Keratinocyte (primary cell): ENCODE results near the gene NXPH2. TPM values are rescaled to one million over a fixed set of nuclear protein-coding genes. Genes with fewer than 3 reads are reported as not detected.

Experiments used
- DNase-seq: peaks from one replicate; pipeline ENCODE4 v3.0.0-alpha.2; 2011; ENCODE audit warnings: low read depth, missing footprints, low spot score
- FAIRE-seq: peaks from 2 replicates; lab custom pipeline; 2011; peaks lifted over from hg19 to GRCh38; lab: Jason Lieb, UNC
- H2AFZ ChIP-seq: 2 replicates; pipeline ENCODE4 v1.6.0; 2012; ENCODE audit warnings: low read length, control low read depth, inconsistent platforms; ENCODE audit not compliant: control insufficient read depth
- H3K27ac ChIP-seq: 2 replicates; pipeline ENCODE4 v1.5.1; 2011; ENCODE audit warnings: low read length; ENCODE audit not compliant: control insufficient read depth, insufficient read depth
- H3K27me3 ChIP-seq: 3 replicates; pipeline ENCODE4 v1.6.0; 2011; ENCODE audit warnings: low read length; ENCODE audit not compliant: control insufficient read depth, insufficient read depth; ENCODE audit errors: extremely low read depth
- H3K36me3 ChIP-seq, 2 experiments: 2 replicates in 1 of 2; 3 replicates in 1 of 2; pipeline ENCODE4 v1.5.1; 2011; ENCODE audit warnings: low read length in 2 of 2, mild to moderate bottlenecking in 1 of 2; ENCODE audit not compliant: control insufficient read depth in 2 of 2, insufficient read depth in 2 of 2; ENCODE audit errors: extremely low read depth in 1 of 2
- H3K4me1 ChIP-seq: 3 replicates; pipeline ENCODE4 v1.5.1; 2011; ENCODE audit warnings: low read length; ENCODE audit not compliant: control insufficient read depth, insufficient read depth; ENCODE audit errors: extremely low read depth
- H3K4me2 ChIP-seq: 3 replicates; pipeline ENCODE4 v1.6.0; 2011; ENCODE audit warnings: low read depth, low read length; ENCODE audit not compliant: control insufficient read depth, insufficient read depth; ENCODE audit errors: extremely low read depth
- H3K4me3 ChIP-seq, 3 experiments: fragments of 200-600 bp in 1 of 3; sonication (generic) in 1 of 3; 2 replicates in 2 of 3; 3 replicates in 1 of 3; pipeline ENCODE4 v1.5.1; 2011 to 2016; ENCODE audit warnings: low read length in 3 of 3, mild to moderate bottlenecking in 3 of 3, control low read depth in 2 of 3, inconsistent platforms in 1 of 3, low read depth in 1 of 3, mixed read lengths in 1 of 3, mixed run types in 1 of 3, moderate library complexity in 1 of 3; ENCODE audit not compliant: control insufficient read depth in 2 of 3, insufficient read depth in 2 of 3; ENCODE audit errors: extremely low read depth in 1 of 3
- H3K79me2 ChIP-seq: 2 replicates; pipeline ENCODE4 v1.6.0; 2012; ENCODE audit warnings: low read length; ENCODE audit not compliant: control insufficient read depth, insufficient read depth
- H3K9ac ChIP-seq: 3 replicates; pipeline ENCODE4 v1.6.0; 2011; ENCODE audit warnings: low read length; ENCODE audit not compliant: control insufficient read depth, insufficient read depth; ENCODE audit errors: extremely low read depth
- H3K9me1 ChIP-seq: 3 replicates; pipeline ENCODE4 v1.6.0; 2011; ENCODE audit warnings: low read length; ENCODE audit not compliant: control insufficient read depth, insufficient read depth; ENCODE audit errors: extremely low read depth
- H3K9me3 ChIP-seq: 2 replicates; pipeline ENCODE4 v1.5.1; 2012; ENCODE audit warnings: low read depth, low read length; ENCODE audit not compliant: control insufficient read depth
- H4K20me1 ChIP-seq: 3 replicates; pipeline ENCODE4 v1.6.0; 2011; ENCODE audit warnings: low read length; ENCODE audit not compliant: control insufficient read depth, insufficient read depth; ENCODE audit errors: extremely low read depth
- CTCF ChIP-seq, 3 experiments: IDR thresholded peaks in 1 of 3; conservative IDR thresholded peaks in 1 of 3; optimal IDR thresholded peaks in 1 of 3; 2 replicates in 2 of 3; 3 replicates in 1 of 3; pipeline versions ENCODE3 to v1.5.1; 2011; ENCODE audit warnings: low read length in 3 of 3, mild to moderate bottlenecking in 3 of 3, moderate library complexity in 2 of 3, control low read depth in 1 of 3, inconsistent platforms in 1 of 3; ENCODE audit not compliant: insufficient read depth in 2 of 3; ENCODE audit errors: extremely low read depth in 1 of 3
- EZH2 ChIP-seq: IDR thresholded peaks from one replicate; pipeline ENCODE4 v1.6.1; 2012; ENCODE audit warnings: inconsistent platforms, mild to moderate bottlenecking, low read length, moderate library complexity
- dilution Hi-C: fragments of 300-500 bp; cut with MboI; formaldehyde crosslinking; loops from one replicate; pipeline ENCODE4 v1.7.0; 2020; ENCODE audit warnings: low sequenced_read_pairs; ENCODE audit not compliant: extremely low pct_ligation_motif_present
- polyA plus RNA-seq, 5 experiments: library from polyadenylated mRNA; depleted of rRNA in 3 of 5; stranded (reverse) in 3 of 5; stranded (forward) in 1 of 5; unstranded in 1 of 5; fragments of >200 nt; gene quantifications; 1 replicate in 1 of 5; 2 replicates in 3 of 5; 3 replicates in 1 of 5; pipeline versions ENCODE4 v1.2.1 to v1.2.3, GENCODE V29; 2011 to 2012; ENCODE audit warnings: missing spikeins in 2 of 5, low read depth in 1 of 5, low replicate concordance in 1 of 5

Gene NXPH2
- polyA plus RNA-seq, 1 donor (not counting 4 experiments of a cell fraction or from before 2014, with no cell fraction given) = not detected

GRCh38 chr2:138713504-138713903, 66.7 kb downstream of the NXPH2 start:
- TF ChIP-seq CTCF (optimal IDR thresholded peaks at IDR 0.05 in 1 of 3, IDR thresholded peaks at IDR 0.05 in 1 of 3, conservative IDR thresholded peaks at IDR 0.05 in 1 of 3; ENCODE audit: extremely low read depth in 1 of 3, insufficient read depth in 2 of 3, low read length in 3 of 3) (no peak), EZH2 (no peak)
- DNase-seq (no peak), FAIRE-seq (no peak)
- no peaks in the 10 kb centered on the region for H3K9me3 ChIP-seq
- no peak overlapping the region for H3K9ac ChIP-seq
- H3K27ac ChIP-seq = no peak overlapping the region
- H3K27me3 ChIP-seq = no peaks in the 10 kb centered on the region
- no peaks in the 10 kb centered on the region for H3K36me3 ChIP-seq
- no peak overlapping the region for H2AFZ ChIP-seq
- dilution Hi-C loops = no loop called here
- no peak overlapping the region for H3K4me2 ChIP-seq
- H4K20me1 ChIP-seq = no peaks in the 10 kb centered on the region
- no peaks in the 10 kb centered on the region for H3K4me1 ChIP-seq
- H3K4me3 ChIP-seq = no peak overlapping the region
- no peaks in the 10 kb centered on the region for H3K79me2 ChIP-seq
- H3K9me1 ChIP-seq = no peaks in the 10 kb centered on the region

DNA sequence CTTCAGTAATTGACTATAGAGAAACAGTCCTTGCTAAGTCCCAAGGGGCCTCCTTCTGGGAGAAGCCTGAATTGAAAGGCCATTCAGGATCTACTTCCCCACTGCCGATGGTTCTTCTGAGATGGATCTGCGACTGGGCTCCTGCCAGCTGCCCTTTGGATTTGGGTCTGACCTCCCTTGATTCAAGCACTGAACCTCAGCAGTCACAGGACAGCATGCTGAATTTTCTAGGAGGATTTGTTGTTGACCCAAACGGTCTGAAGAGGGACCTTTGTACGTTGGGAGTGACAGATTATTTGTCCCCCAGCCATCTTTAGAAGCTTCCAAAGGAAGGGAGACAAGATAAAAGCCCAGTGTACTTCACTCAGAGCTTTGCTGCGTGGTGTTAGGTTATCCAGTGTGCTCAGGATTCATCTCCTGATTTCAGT, 67.1 kb downstream of the NXPH2 start:
- no peak overlapping the region for H3K4me2 ChIP-seq
- no peak overlapping the region for H2AFZ ChIP-seq
- no peaks in the 10 kb centered on the region for H3K36me3 ChIP-seq
- no peaks in the 10 kb centered on the region for H4K20me1 ChIP-seq
- H3K79me2 ChIP-seq = no peaks in the 10 kb centered on the region
- H3K27me3 ChIP-seq = no peaks in the 10 kb centered on the region
- DNase-seq (no peak), FAIRE-seq (no peak)
- no peak overlapping the region for H3K4me3 ChIP-seq
- H3K4me1 ChIP-seq = no peaks in the 10 kb centered on the region
- TF ChIP-seq EZH2 (no peak), CTCF (optimal IDR thresholded peaks at IDR 0.05 in 1 of 3, IDR thresholded peaks at IDR 0.05 in 1 of 3, conservative IDR thresholded peaks at IDR 0.05 in 1 of 3; ENCODE audit: extremely low read depth in 1 of 3, insufficient read depth in 2 of 3, low read length in 3 of 3) (no peak)
- no peak overlapping the region for H3K9ac ChIP-seq
- H3K27ac ChIP-seq = no peak overlapping the region
- no peaks in the 10 kb centered on the region for H3K9me1 ChIP-seq
- no peaks in the 10 kb centered on the region for H3K9me3 ChIP-seq
- dilution Hi-C loops = no loop called here
